ENCODE measurements around the gene NGEF. TPM values are rescaled to one million over a fixed set of nuclear protein-coding genes. Genes with fewer than 3 reads are reported as not detected.

The NGEF gene
- total and polyA plus RNA-seq, 8 donors = 3.3 to 7.1 (median 5.4) TPM

DNA sequence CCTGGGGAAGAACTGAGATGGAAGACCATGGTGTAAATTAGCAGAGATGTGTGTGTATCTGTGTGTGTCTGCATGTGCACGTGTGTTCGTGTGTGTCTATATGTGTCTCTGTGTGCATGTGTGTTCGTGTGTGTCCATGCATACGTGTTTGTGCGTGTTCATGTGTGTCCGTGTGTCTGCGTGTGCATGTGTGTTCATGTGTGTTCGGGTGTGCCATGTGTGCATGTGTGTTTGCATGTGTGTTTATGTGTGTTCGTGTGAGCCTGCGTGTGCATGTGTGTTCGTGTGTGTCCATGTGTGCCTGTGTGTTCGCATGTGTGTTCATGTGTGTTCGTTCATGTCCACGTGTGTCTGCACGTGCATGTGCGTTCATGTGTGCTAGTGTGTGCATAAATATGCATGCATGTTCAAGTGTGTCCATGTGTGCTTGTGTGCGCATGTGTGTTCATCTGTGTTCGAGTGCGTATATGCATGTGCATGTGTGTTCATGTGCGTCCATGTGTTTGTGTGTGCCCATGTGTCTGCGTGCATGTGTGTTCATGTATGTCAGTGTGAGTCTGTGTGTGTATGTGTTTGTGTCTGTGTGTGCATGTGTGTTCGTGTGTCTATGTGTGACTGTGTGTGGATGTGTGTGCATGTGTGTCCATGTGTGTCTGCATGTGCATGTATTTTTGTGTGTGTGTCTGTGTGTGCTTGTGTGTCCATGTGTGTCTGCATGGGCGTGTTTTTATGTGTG, 22.5 kb upstream of the NGEF start:
- FAIRE-seq (no peak), DNase-seq (no peak), ATAC-seq (no peak)
- H3K36me3 ChIP-seq = no peaks in the 10 kb centered on the region
- H3K27me3 ChIP-seq = no peaks in the 10 kb centered on the region
- no peaks in the 10 kb centered on the region for H3K4me1 ChIP-seq
- no peak overlapping the region for H3K27ac ChIP-seq
- intact Hi-C loops (cut with DNase I) = loop anchor here in 1 of 3 donors (10.0 kb wide), 1 partner anchor 421 kb away; no protein-coding TSS in a partner anchor
- whole genome bisulfite sequencing, 2 donors = 80 to 92% methylated on average over 23 of the region's 23 CpGs
- no peak overlapping the region for H3K4me3 ChIP-seq
- no peaks in the 10 kb centered on the region for H3K9me3 ChIP-seq
- TF ChIP-seq, protein P1, sequence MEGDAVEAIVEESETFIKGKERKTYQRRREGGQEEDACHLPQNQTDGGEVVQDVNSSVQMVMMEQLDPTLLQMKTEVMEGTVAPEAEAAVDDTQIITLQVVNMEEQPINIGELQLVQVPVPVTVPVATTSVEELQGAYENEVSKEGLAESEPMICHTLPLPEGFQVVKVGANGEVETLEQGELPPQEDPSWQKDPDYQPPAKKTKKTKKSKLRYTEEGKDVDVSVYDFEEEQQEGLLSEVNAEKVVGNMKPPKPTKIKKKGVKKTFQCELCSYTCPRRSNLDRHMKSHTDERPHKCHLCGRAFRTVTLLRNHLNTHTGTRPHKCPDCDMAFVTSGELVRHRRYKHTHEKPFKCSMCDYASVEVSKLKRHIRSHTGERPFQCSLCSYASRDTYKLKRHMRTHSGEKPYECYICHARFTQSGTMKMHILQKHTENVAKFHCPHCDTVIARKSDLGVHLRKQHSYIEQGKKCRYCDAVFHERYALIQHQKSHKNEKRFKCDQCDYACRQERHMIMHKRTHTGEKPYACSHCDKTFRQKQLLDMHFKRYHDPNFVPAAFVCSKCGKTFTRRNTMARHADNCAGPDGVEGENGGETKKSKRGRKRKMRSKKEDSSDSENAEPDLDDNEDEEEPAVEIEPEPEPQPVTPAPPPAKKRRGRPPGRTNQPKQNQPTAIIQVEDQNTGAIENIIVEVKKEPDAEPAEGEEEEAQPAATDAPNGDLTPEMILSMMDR (IDR thresholded peaks at IDR 0.05) = no peak

DNA sequence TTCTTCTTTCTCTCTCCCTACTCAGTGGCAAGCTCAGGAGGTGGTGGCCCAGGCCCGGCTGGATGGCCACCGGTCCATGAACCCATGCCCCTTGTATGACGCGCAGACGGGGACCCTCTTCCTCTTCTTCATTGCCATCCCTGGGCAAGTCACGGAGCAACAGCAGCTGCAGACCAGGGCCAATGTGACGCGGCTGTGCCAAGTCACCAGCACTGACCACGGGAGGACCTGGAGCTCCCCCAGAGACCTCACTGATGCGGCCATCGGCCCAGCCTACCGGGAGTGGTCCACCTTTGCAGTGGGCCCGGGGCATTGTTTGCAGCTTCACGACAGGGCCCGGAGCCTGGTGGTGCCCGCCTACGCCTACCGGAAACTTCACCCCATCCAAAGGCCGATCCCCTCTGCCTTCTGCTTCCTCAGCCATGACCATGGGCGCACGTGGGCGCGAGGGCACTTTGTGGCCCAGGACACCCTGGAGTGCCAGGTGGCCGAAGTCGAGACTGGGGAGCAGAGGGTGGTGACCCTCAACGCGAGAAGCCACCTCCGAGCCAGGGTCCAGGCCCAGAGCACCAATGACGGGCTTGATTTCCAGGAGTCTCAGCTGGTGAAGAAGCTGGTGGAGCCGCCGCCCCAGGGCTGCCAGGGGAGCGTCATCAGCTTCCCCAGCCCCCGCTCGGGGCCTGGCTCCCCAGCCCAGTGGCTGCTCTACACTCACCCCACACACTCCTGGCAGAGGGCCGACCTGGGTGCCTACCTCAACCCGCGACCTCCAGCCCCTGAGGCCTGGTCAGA, 21.2 kb upstream of the NGEF start:
- no peak for ATAC-seq
- Histone ChIP-seq H3K4me3 (no peak overlapping the region), H3K4me1 (no peaks in the 10 kb centered on the region), H3K27ac (no peak overlapping the region), H3K36me3 (no peaks in the 10 kb centered on the region), H3K27me3 (no peaks in the 10 kb centered on the region), H3K9me3 (no peaks in the 10 kb centered on the region)
- TF ChIP-seq, protein P1 (IDR thresholded peaks at IDR 0.05) = no peak
- DNase-seq = peak in 1 of 6 donors; percentile 70
- intact Hi-C loops (cut with DNase I) = loop anchor here in 1 of 3 donors (10.0 kb wide), 1 partner anchor 419 kb away; no protein-coding TSS in a partner anchor
- FAIRE-seq = no peak
- WGBS, 2 donors = 85 to 91% methylated on average over 37 of the region's 37 CpGs

- Histone ChIP-seq H3K27me3 (no peaks in the 10 kb centered on the region), H3K9me3 (no peaks in the 10 kb centered on the region), H3K4me3 (no peak overlapping the region), H3K4me1 (no peaks in the 10 kb centered on the region), H3K27ac (no peak overlapping the region), H3K36me3 (no peaks in the 10 kb centered on the region)
- no peak for DNase-seq
- no peak for FAIRE-seq
- TF ChIP-seq, protein P1 (IDR thresholded peaks at IDR 0.05) = no peak
- no peak for ATAC-seq
- intact Hi-C loops (cut with DNase I) = loop anchor here in 1 of 3 donors (10.0 kb wide), 1 partner anchor 419 kb away; no protein-coding TSS in a partner anchor
- 63 to 71% methylated on average over 9 of the region's 9 CpGs for WGBS, 2 donors
Measured at GRCh38 chr2:233033672-233034071, 20.6 kb upstream of the NGEF start.

DNA sequence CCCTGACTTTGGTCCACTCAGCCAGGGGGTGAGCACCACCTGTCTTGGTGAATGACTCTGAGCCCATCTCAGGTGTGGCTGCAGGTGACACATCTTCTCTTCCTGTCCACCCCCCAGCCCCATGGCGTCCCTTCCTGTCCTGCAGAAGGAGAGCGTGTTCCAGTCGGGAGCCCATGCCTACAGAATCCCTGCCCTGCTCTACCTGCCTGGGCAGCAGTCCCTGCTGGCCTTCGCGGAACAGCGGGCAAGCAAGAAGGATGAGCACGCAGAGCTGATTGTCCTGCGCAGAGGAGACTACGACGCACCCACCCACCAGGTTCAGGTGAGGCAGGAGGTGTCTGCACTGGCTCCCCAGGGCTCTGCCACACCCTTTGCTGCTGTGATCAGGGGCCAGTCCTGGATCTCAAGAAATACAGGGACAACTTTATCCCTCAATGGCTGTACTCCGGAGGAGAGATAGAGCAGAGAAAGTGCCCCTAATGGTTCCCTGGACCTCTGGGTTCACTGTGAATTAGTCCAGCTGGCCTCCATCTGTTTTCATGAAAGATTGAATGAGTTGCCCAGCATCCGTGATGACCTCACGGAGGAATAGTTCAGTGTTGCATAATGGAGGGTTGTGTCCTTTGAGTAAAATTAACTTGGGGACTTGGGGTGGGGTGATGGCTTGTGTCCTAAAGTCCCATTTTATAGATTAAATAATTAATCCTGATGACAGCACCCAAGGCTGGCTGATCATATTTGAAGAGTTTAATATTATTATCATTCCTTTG, 19.7 kb upstream of the NGEF start, which contains the start of gene NEU2:
TSS of gene NEU2 (plus strand) at position 122 of the 770 bp plus-strand sequence. CDS start at position 122, 0 bp downstream.
- no peaks in the 10 kb centered on the region for H3K9me3 ChIP-seq
- WGBS, 2 donors = 84% methylated on average over 12 to 13 of the region's 13 CpGs
- no peak for FAIRE-seq
- TF ChIP-seq, protein P1 (IDR thresholded peaks at IDR 0.05) = no peak
- no peaks in the 10 kb centered on the region for H3K4me1 ChIP-seq
- no peaks in the 10 kb centered on the region for H3K27me3 ChIP-seq
- H3K4me3 ChIP-seq = no peak within 1 kb of the TSS
- DNase-seq = no peak
- no peaks in the 10 kb centered on the region for H3K36me3 ChIP-seq
- no peak within 1 kb of the TSS for H3K27ac ChIP-seq
- ATAC-seq = no peak
- intact Hi-C loops (cut with DNase I) = loop anchor here in 1 of 3 donors (10.0 kb wide), 1 partner anchor 418 kb away; no protein-coding TSS in a partner anchor
